CD14-positive monocyte (primary cell): ENCODE results near the gene FBXW7. TPM values are rescaled to one million over a fixed set of nuclear protein-coding genes. Genes with fewer than 3 reads are reported as not detected.

Experiments used
- DNase-seq, 3 donors: peaks; one replicate each; pipeline ENCODE4 v3.0.0-alpha.2; 2011 to 2022
- H2AFZ ChIP-seq: 2 replicates; pipeline ENCODE4 v1.6.0; 2012; ENCODE audit warnings: mild to moderate bottlenecking, low read depth, low read length, inconsistent platforms; ENCODE audit not compliant: insufficient read depth, poor library complexity, severe bottlenecking
- H3K27ac ChIP-seq, 2 donors: 1 replicate in 1 of 2; 2 replicates in 1 of 2; pipeline ENCODE4 v1.5.1; 2012 to 2013; ENCODE audit warnings: low read length in 2 of 2, control low read depth in 1 of 2, inconsistent platforms in 1 of 2, low read depth in 1 of 2, mild to moderate bottlenecking in 1 of 2
- H3K27me3 ChIP-seq, 2 donors: one replicate each; pipeline versions ENCODE4 v1.6.0 to v1.6.1; 2011 to 2013; ENCODE audit warnings: low read length in 2 of 2; ENCODE audit not compliant: control insufficient read depth in 2 of 2, insufficient read depth in 2 of 2
- H3K36me3 ChIP-seq, 2 donors: replicated peaks in 1 of 2; 1 replicate in 1 of 2; 2 replicates in 1 of 2; pipeline versions ENCODE4 v1.5.1 to v1.6.1; 2012 to 2013; ENCODE audit warnings: low read length in 2 of 2, control low read depth in 1 of 2, inconsistent platforms in 1 of 2, mild to moderate bottlenecking in 1 of 2; ENCODE audit not compliant: insufficient read depth in 2 of 2, control insufficient read depth in 1 of 2
- H3K4me1 ChIP-seq, 2 donors: 1 replicate in 1 of 2; 2 replicates in 1 of 2; pipeline versions ENCODE4 v1.5.1 to v1.6.1; 2012 to 2013; ENCODE audit warnings: low read length in 2 of 2, control low read depth in 1 of 2, inconsistent platforms in 1 of 2, mild to moderate bottlenecking in 1 of 2, moderate library complexity in 1 of 2; ENCODE audit not compliant: insufficient read depth in 2 of 2, control insufficient read depth in 1 of 2
- H3K4me2 ChIP-seq: replicated peaks from 2 replicates; pipeline ENCODE3; 2012; ENCODE audit warnings: low read length, moderate library complexity, mild to moderate bottlenecking; ENCODE audit not compliant: poor library complexity, severe bottlenecking; ENCODE audit errors: extremely low read depth
- H3K4me3 ChIP-seq, 3 experiments: fragments of 200-600 bp in 1 of 3; sonication (generic) in 1 of 3; replicated peaks in 1 of 3; 1 replicate in 2 of 3; 2 replicates in 1 of 3; pipeline ENCODE4 v1.5.1; 2011 to 2013; ENCODE audit warnings: low read length in 3 of 3, mild to moderate bottlenecking in 3 of 3, control low read depth in 2 of 3, low read depth in 2 of 3, inconsistent platforms in 1 of 3, moderate library complexity in 1 of 3
- H3K79me2 ChIP-seq: 2 replicates; pipeline ENCODE4 v1.6.0; 2012; ENCODE audit warnings: mild to moderate bottlenecking, control low read depth, inconsistent platforms, low read length, moderate library complexity; ENCODE audit not compliant: insufficient read depth
- H3K9ac ChIP-seq: 2 replicates; pipeline ENCODE4 v1.6.0; 2017; ENCODE audit warnings: low read length, mild to moderate bottlenecking; ENCODE audit not compliant: insufficient read depth, poor library complexity, severe bottlenecking
- H3K9me3 ChIP-seq, 2 donors: replicated peaks in 1 of 2; 1 replicate in 1 of 2; 2 replicates in 1 of 2; pipeline versions ENCODE4 v1.5.1 to v1.6.1; 2012 to 2013; ENCODE audit warnings: low read length in 2 of 2, control low read depth in 1 of 2; ENCODE audit not compliant: control insufficient read depth in 1 of 2, insufficient read depth in 1 of 2
- H4K20me1 ChIP-seq: 2 replicates; pipeline ENCODE4 v1.6.0; 2012; ENCODE audit warnings: mild to moderate bottlenecking, low read length, control low read depth, moderate library complexity; ENCODE audit not compliant: insufficient read depth
- H3K27ac Mint-ChIP-seq, 7 donors: one replicate each; pipeline ENCODE4 v1.8.0; 2020; ENCODE audit warnings: mild to moderate bottlenecking in 7 of 7, mixed read lengths in 7 of 7, moderate library complexity in 6 of 7, inconsistent platforms in 2 of 7
- H3K27me3 Mint-ChIP-seq, 3 donors: one replicate each; pipeline ENCODE4 v1.8.0; 2021 to 2022; ENCODE audit warnings: low read depth in 3 of 3, mild to moderate bottlenecking in 3 of 3, mixed read lengths in 3 of 3, moderate library complexity in 3 of 3, inconsistent platforms in 1 of 3
- H3K36me3 Mint-ChIP-seq, 2 donors: one replicate each; pipeline ENCODE4 v1.8.0; 2020; ENCODE audit warnings: mixed read lengths in 2 of 2, inconsistent platforms in 1 of 2, mild to moderate bottlenecking in 1 of 2
- H3K4me1 Mint-ChIP-seq: one replicate; pipeline ENCODE4 v1.8.0; 2020; ENCODE audit warnings: mild to moderate bottlenecking, mixed read lengths
- H3K4me3 Mint-ChIP-seq, 2 donors: one replicate each; pipeline ENCODE4 v1.8.0; 2020; ENCODE audit warnings: mild to moderate bottlenecking in 2 of 2, mixed read lengths in 2 of 2, moderate library complexity in 1 of 2
- H3K9me3 Mint-ChIP-seq, 7 donors: one replicate each; pipeline ENCODE4 v1.8.0; 2020 to 2022; ENCODE audit warnings: mixed read lengths in 7 of 7, mild to moderate bottlenecking in 6 of 7, moderate library complexity in 6 of 7, inconsistent platforms in 2 of 7
- WGBS: methylation state at CpG from one replicate; pipeline ENCODE4 v1.1.5; 2013; ENCODE audit warnings: missing lambda C conversion rate; ENCODE audit not compliant: insufficient coverage; 5-methylcytosine and 5-hydroxymethylcytosine counted together
- intact Hi-C, 2 donors: fragments of 100-400 bp; cut with micrococcal nuclease; formaldehyde crosslinking; loops; one replicate each; pipeline versions ENCODE4 v1.15.0 to v1.15.1; 2023
- polyA plus RNA-seq, 3 donors: library from polyadenylated mRNA; depleted of rRNA in 1 of 3; unstranded in 2 of 3; stranded (reverse) in 1 of 3; fragments of 300-500 nt in 2 of 3; fragments of >200 nt in 1 of 3; fragmentation: Illumina TruSeq in 2 of 3; gene quantifications; 1 replicate in 2 of 3; 2 replicates in 1 of 3; pipeline ENCODE4 v1.2.3, GENCODE V29; 2012 to 2021
- TF ChIP-seq, protein P1 (sequence below): fragments of 200-600 bp; IDR thresholded peaks from one replicate; pipeline ENCODE4 v1.8.0; 2022; ENCODE audit warnings: antibody characterized with exemption, mild to moderate bottlenecking

FBXW7 gene
- polyA plus RNA-seq, 3 donors = 25.1 to 44.9 (median 35.6) TPM

DNA sequence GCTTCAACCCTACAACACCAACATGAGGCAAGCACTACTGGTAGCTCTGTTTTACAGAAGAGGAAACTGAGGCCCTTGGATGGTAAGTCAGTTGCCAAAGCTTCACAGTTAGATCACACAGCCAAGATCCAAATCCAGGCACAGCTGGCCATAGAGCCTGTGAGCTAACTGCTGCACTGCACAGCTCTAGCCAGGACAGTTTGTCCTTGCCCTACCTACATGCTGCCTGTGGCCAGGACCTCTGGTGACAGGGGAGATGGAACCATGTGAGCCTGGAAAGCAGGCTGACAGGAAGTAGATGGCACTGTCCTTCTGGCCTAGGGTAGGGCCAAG, 257.8 kb downstream of the FBXW7 start:
- Mint-ChIP-seq H3K4me3 (no peak overlapping the region), H3K27ac (no peak overlapping the region), H3K9me3 (peaks cover 0 to 1% (median 0%) of the 10 kb centered on the region in 7 donors), H3K4me1 (no peaks in the 10 kb centered on the region), H3K36me3 (no peaks in the 10 kb centered on the region), H3K27me3 (peaks cover 0 to 6% (median 2%) of the 10 kb centered on the region in 3 donors)
- intact Hi-C loops = no loop called here
- Histone ChIP-seq H3K4me2 (no peak overlapping the region), H4K20me1 (no peaks in the 10 kb centered on the region), H3K27ac (no peak overlapping the region), H3K9ac (no peak overlapping the region), H3K9me3 (no peaks in the 10 kb centered on the region), H3K4me1 (no peaks in the 10 kb centered on the region), H3K27me3 (no peaks in the 10 kb centered on the region), H3K79me2 (no peaks in the 10 kb centered on the region), H3K4me3 (no peak overlapping the region), H3K36me3 (no peaks in the 10 kb centered on the region), H2AFZ (no peak overlapping the region)
- DNase-seq = no peak
- TF ChIP-seq, protein P1, sequence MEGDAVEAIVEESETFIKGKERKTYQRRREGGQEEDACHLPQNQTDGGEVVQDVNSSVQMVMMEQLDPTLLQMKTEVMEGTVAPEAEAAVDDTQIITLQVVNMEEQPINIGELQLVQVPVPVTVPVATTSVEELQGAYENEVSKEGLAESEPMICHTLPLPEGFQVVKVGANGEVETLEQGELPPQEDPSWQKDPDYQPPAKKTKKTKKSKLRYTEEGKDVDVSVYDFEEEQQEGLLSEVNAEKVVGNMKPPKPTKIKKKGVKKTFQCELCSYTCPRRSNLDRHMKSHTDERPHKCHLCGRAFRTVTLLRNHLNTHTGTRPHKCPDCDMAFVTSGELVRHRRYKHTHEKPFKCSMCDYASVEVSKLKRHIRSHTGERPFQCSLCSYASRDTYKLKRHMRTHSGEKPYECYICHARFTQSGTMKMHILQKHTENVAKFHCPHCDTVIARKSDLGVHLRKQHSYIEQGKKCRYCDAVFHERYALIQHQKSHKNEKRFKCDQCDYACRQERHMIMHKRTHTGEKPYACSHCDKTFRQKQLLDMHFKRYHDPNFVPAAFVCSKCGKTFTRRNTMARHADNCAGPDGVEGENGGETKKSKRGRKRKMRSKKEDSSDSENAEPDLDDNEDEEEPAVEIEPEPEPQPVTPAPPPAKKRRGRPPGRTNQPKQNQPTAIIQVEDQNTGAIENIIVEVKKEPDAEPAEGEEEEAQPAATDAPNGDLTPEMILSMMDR = no peak

DNA sequence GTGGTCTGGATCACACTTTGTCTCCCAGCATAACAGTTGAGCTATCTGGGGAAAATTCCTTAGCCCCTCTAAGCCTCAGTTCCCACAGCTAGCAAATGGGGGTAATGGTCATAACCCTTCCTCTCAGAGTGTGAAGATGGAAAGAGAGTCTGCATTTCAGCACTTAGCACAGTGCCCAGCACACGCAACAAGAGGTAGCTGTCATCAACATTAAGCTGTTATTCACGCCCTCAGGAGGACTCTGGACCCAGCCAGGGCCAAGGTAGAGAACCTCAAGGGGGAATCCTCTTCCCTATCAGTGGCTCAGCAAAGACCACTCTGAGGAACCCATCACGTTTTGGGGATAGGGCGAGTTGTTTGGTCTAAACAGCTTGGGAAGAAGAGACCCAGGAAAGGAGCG, 258.6 kb downstream of the FBXW7 start:
- H3K27ac Mint-ChIP-seq = no peak overlapping the region
- H3K4me2 ChIP-seq = no peak overlapping the region
- no peaks in the 10 kb centered on the region for H3K79me2 ChIP-seq
- no peak overlapping the region for H3K4me3 ChIP-seq
- no peaks in the 10 kb centered on the region for H3K36me3 Mint-ChIP-seq
- no peak overlapping the region for H3K4me3 Mint-ChIP-seq
- no peak overlapping the region for H2AFZ ChIP-seq
- H3K27ac ChIP-seq = no peak overlapping the region
- H3K9ac ChIP-seq = no peak overlapping the region
- H3K27me3 Mint-ChIP-seq = peaks cover 2 to 6% (median 2%) of the 10 kb centered on the region in 3 donors
- 100% methylated on average over 3 of the region's 5 CpGs for WGBS
- intact Hi-C loops = no loop called here
- no peak for DNase-seq
- H3K9me3 ChIP-seq = no peaks in the 10 kb centered on the region
- H3K27me3 ChIP-seq = no peaks in the 10 kb centered on the region
- H3K4me1 ChIP-seq = no peaks in the 10 kb centered on the region
- no peaks in the 10 kb centered on the region for H3K36me3 ChIP-seq
- H3K9me3 Mint-ChIP-seq = peaks cover 0 to 1% (median 0%) of the 10 kb centered on the region in 7 donors
- no peaks in the 10 kb centered on the region for H4K20me1 ChIP-seq
- TF ChIP-seq, protein P1 = no peak
- no peaks in the 10 kb centered on the region for H3K4me1 Mint-ChIP-seq
